GM13976 (cell line): ENCODE measurements around the gene UBE2M.

ENCODE experiments used
- DNase-seq: peaks from one replicate; pipeline ENCODE4 v3.0.0; 2012; ENCODE audit warnings: low spot score
- in situ Hi-C: fragments of 300-500 bp; cut with MboI; formaldehyde crosslinking; loops from one replicate; pipeline ENCODE4 v1.12.0; 2022; ENCODE audit warnings: low sequenced_read_pairs, mixed read lengths, inconsistent platforms; ENCODE audit not compliant: unreplicated experiment
- TF ChIP-seq, protein P1 (sequence below): IDR thresholded peaks from 2 replicates; pipeline ENCODE4 v1.5.1; 2012; ENCODE audit warnings: borderline replicate concordance, mild to moderate bottlenecking; ENCODE audit not compliant: insufficient read depth; ENCODE audit errors: extremely low read depth, missing control alignments, control extremely low read depth

UBE2M gene

DNA sequence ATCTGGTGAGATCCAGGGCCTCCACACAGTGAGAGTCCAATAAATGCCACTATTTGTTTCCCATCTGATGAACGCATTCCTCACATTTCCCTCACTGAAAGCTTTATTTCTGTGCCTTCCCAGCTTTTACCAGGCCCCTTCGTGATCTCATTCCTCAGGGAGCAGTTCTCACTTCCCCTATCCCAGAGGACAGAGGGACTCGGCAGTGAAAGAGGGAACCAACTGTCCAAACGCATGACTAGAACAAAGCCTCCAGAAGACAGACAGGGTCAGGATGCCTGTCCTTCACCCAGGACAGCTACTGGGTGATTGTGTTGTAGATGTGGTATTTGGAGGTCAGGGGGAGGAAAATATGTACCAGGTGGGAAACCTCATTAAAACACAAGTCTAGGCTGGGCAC, 36.8 kb downstream of the UBE2M start:
- TF ChIP-seq, protein P1, sequence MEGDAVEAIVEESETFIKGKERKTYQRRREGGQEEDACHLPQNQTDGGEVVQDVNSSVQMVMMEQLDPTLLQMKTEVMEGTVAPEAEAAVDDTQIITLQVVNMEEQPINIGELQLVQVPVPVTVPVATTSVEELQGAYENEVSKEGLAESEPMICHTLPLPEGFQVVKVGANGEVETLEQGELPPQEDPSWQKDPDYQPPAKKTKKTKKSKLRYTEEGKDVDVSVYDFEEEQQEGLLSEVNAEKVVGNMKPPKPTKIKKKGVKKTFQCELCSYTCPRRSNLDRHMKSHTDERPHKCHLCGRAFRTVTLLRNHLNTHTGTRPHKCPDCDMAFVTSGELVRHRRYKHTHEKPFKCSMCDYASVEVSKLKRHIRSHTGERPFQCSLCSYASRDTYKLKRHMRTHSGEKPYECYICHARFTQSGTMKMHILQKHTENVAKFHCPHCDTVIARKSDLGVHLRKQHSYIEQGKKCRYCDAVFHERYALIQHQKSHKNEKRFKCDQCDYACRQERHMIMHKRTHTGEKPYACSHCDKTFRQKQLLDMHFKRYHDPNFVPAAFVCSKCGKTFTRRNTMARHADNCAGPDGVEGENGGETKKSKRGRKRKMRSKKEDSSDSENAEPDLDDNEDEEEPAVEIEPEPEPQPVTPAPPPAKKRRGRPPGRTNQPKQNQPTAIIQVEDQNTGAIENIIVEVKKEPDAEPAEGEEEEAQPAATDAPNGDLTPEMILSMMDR, result no peak
- no peak for DNase-seq

DNA sequence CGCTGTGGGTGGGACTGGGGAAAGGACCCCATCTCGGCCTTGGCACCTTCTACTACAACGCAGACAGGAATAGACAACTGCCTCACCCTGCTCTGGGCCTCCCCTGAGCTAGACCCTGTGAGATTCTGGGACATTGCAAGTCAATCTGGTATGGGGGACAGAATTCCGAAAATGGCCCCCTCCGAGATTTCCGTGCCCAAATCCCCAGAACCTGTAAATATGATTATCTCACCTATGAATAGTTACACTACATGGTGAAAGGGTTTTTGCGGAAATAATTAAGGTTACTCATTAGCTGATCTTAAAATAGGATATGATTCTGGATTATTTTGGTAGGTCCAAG, 38.2 kb downstream of the UBE2M start:
- DNase-seq, result no peak
- TF ChIP-seq, protein P1, result no peak
- in situ Hi-C loops, result no loop called here

More for the DNA sequence above, 36.8 kb downstream of the UBE2M start:
- in situ Hi-C loops, result no loop called here

DNA sequence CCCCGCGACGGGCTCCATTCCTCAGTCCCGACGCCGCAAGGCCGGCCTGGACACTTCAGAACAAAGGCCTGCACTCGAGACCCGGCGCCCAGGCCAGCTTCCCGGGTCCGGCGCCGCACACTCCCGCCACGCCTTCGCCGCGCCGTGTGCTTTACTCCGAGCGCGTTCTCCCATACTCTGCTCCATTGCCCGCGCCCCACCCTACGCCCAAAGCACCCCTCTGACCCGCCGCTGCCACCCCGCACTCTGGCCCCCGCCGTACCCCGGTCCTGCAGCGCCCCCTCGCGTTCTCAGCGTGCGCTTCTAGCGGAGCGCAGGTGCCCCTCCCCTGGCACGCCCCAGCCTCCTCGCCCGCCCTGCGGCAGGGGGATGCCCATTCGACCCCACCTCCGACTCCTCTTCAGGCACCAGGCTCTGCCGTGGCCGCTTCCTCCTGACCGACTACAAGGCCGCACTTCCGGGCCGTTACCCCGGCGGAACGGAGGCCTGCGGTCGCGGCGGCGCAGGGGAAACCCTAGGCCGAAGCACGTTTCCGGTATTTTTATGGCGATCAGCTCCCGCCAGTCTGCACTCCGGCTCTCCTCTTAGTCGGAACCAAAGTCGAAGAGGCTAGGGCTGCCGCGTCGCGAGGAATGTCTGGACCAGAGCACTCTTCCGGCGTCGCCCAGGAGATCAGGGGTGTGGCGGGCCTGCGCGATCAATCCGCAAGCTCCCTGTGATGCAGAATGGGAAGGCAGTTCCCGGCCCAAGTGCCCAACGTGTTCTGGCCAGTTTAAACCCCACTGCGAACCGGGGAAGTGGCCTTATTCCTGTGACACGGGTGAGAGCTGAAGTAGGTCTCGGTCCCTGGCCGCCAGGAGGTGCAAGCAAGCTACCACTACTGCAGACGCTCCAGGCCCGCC, 38.8 kb downstream of the UBE2M start, which contains the start of gene ZBTB45:
Gene ZBTB45, minus strand, starts transcription at position 456 of the 902 bp plus-strand sequence. CDS start 2,137 bp downstream, outside the sequence.
- TF ChIP-seq, protein P1, result peak; percentile 93
- DNase-seq, result peak; percentile 89
- in situ Hi-C loops, result no loop called here

DNA sequence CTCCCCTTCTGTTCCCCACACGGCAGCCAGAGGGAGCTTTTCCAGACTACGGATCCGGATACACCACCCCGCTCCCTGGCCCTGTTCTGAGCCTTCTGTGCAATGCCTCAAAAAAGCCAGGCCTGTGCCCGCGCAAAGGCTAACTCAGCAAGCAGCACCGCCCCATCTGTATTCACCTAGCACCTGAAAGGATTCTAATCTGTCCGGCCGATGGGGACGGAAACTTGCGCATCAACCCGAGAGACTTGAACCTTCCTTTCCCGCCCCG, 39.4 kb downstream of the UBE2M start:
- in situ Hi-C loops, result no loop called here
- TF ChIP-seq, protein P1, result peak; percentile 28
- peak; percentile 64 for DNase-seq

DNA sequence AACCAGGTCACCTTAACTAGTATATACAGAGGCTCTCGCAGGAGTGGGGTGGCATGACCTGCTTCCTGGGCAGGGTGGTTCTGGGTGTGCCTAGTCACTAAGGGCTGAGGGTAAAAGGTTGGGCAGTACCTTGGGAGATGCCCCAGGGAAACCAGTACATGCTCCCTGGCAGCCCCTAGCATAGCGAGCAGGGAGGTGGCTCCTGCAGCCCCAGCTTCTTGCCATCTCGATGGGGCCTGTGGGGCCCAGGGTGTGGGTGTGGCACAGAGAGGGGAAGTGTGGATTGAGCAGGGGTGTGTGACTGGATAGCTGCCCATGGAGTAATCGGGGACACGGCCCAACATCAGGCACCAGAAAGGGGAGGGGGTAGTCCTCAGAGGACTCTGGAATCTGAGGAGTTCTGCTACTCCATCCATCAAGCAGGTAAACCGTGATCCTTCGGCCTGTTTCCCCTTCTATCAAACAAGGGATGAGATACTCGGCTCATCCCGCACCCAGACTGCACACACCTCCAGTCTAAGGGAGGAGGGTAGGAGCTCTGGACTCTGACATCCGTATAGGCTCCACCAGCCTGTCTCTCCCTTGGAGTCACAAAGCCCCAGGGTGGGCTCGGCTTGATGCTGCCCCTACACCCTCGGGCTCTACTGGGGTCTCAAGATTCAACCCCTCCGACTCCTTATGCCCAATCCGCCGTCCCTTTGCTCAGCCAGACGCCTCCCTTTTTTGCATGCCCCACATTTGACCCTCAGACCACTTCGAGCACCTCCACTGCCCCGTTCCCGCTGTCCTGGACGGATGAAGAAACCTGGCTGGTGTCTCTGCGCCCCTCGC, 39.9 kb downstream of the UBE2M start:
- in situ Hi-C loops, result no loop called here
- TF ChIP-seq, protein P1, result no peak
- DNase-seq, result no peak

DNA sequence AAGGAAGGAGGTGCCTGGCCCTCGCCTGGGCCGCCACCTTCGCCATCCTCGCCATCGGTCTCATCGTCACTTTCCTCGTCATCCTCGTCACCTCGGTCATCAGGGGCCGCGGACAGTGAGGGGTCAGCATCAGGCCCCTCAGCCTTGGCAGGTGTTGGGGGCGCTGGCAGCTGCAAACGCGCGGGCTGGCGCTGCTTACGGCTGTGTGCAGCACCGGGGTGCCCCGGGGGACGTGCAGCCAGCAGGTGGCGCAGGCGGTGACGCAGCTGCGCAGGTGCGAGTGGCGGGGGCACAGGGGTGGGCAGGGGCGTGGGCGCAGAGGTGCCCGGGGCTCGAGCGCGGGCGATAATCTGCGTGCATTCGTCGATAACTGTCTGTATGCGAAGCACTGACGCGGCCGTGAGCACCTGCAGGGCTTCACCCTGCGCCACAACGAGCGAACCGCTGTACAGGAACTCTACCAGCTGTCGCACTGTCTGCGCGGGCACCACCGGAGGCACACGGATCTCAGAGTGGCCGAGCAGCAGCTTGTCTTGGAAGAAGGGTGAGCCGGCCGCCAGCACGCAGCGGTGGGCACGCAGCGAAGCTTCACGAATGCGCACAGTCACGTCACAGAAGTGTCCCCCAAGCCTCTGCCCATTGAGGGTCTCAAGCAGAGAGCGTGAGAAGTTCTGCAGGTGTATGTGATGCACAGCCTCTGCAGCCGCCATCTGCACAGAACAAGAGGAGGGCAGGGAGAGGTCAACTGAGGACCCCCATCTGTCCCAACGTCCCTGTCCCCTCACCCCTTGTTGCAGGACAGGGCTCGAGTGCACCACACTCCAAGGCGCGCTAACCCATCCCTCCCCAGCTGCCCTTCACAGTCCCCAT, 41.2 kb downstream of the UBE2M start:
- in situ Hi-C loops, result no loop called here
- DNase-seq, result no peak
- TF ChIP-seq, protein P1, result no peak
